CD14-positive monocyte (primary cell): ENCODE results near the gene TOP2B. TPM values are rescaled to one million over a fixed set of nuclear protein-coding genes. Genes with fewer than 3 reads are reported as not detected.
A peak's percentile ranks its signal among the peaks of the same experiment; 100 is the strongest.

Experiments used
- DNase-seq, 3 donors: peaks; one replicate each; pipeline ENCODE4 v3.0.0-alpha.2; 2011 to 2022
- H2AFZ ChIP-seq: 2 replicates; pipeline ENCODE4 v1.6.0; 2012; ENCODE audit warnings: mild to moderate bottlenecking, low read depth, low read length, inconsistent platforms; ENCODE audit not compliant: insufficient read depth, poor library complexity, severe bottlenecking
- H3K27ac ChIP-seq, 2 donors: 1 replicate in 1 of 2; 2 replicates in 1 of 2; pipeline ENCODE4 v1.5.1; 2012 to 2013; ENCODE audit warnings: low read length in 2 of 2, control low read depth in 1 of 2, inconsistent platforms in 1 of 2, low read depth in 1 of 2, mild to moderate bottlenecking in 1 of 2
- H3K27me3 ChIP-seq, 2 donors: one replicate each; pipeline versions ENCODE4 v1.6.0 to v1.6.1; 2011 to 2013; ENCODE audit warnings: low read length in 2 of 2; ENCODE audit not compliant: control insufficient read depth in 2 of 2, insufficient read depth in 2 of 2
- H3K36me3 ChIP-seq, 2 donors: replicated peaks in 1 of 2; 1 replicate in 1 of 2; 2 replicates in 1 of 2; pipeline versions ENCODE4 v1.5.1 to v1.6.1; 2012 to 2013; ENCODE audit warnings: low read length in 2 of 2, control low read depth in 1 of 2, inconsistent platforms in 1 of 2, mild to moderate bottlenecking in 1 of 2; ENCODE audit not compliant: insufficient read depth in 2 of 2, control insufficient read depth in 1 of 2
- H3K4me1 ChIP-seq, 2 donors: 1 replicate in 1 of 2; 2 replicates in 1 of 2; pipeline versions ENCODE4 v1.5.1 to v1.6.1; 2012 to 2013; ENCODE audit warnings: low read length in 2 of 2, control low read depth in 1 of 2, inconsistent platforms in 1 of 2, mild to moderate bottlenecking in 1 of 2, moderate library complexity in 1 of 2; ENCODE audit not compliant: insufficient read depth in 2 of 2, control insufficient read depth in 1 of 2
- H3K4me2 ChIP-seq: replicated peaks from 2 replicates; pipeline ENCODE3; 2012; ENCODE audit warnings: low read length, moderate library complexity, mild to moderate bottlenecking; ENCODE audit not compliant: poor library complexity, severe bottlenecking; ENCODE audit errors: extremely low read depth
- H3K4me3 ChIP-seq, 3 experiments: fragments of 200-600 bp in 1 of 3; sonication (generic) in 1 of 3; replicated peaks in 1 of 3; 1 replicate in 2 of 3; 2 replicates in 1 of 3; pipeline ENCODE4 v1.5.1; 2011 to 2013; ENCODE audit warnings: low read length in 3 of 3, mild to moderate bottlenecking in 3 of 3, control low read depth in 2 of 3, low read depth in 2 of 3, inconsistent platforms in 1 of 3, moderate library complexity in 1 of 3
- H3K79me2 ChIP-seq: 2 replicates; pipeline ENCODE4 v1.6.0; 2012; ENCODE audit warnings: mild to moderate bottlenecking, control low read depth, inconsistent platforms, low read length, moderate library complexity; ENCODE audit not compliant: insufficient read depth
- H3K9ac ChIP-seq: 2 replicates; pipeline ENCODE4 v1.6.0; 2017; ENCODE audit warnings: low read length, mild to moderate bottlenecking; ENCODE audit not compliant: insufficient read depth, poor library complexity, severe bottlenecking
- H3K9me3 ChIP-seq, 2 donors: replicated peaks in 1 of 2; 1 replicate in 1 of 2; 2 replicates in 1 of 2; pipeline versions ENCODE4 v1.5.1 to v1.6.1; 2012 to 2013; ENCODE audit warnings: low read length in 2 of 2, control low read depth in 1 of 2; ENCODE audit not compliant: control insufficient read depth in 1 of 2, insufficient read depth in 1 of 2
- H4K20me1 ChIP-seq: 2 replicates; pipeline ENCODE4 v1.6.0; 2012; ENCODE audit warnings: mild to moderate bottlenecking, low read length, control low read depth, moderate library complexity; ENCODE audit not compliant: insufficient read depth
- H3K27ac Mint-ChIP-seq, 7 donors: one replicate each; pipeline ENCODE4 v1.8.0; 2020; ENCODE audit warnings: mild to moderate bottlenecking in 7 of 7, mixed read lengths in 7 of 7, moderate library complexity in 6 of 7, inconsistent platforms in 2 of 7
- H3K27me3 Mint-ChIP-seq, 3 donors: one replicate each; pipeline ENCODE4 v1.8.0; 2021 to 2022; ENCODE audit warnings: low read depth in 3 of 3, mild to moderate bottlenecking in 3 of 3, mixed read lengths in 3 of 3, moderate library complexity in 3 of 3, inconsistent platforms in 1 of 3
- H3K36me3 Mint-ChIP-seq, 2 donors: one replicate each; pipeline ENCODE4 v1.8.0; 2020; ENCODE audit warnings: mixed read lengths in 2 of 2, inconsistent platforms in 1 of 2, mild to moderate bottlenecking in 1 of 2
- H3K4me1 Mint-ChIP-seq: one replicate; pipeline ENCODE4 v1.8.0; 2020; ENCODE audit warnings: mild to moderate bottlenecking, mixed read lengths
- H3K4me3 Mint-ChIP-seq, 2 donors: one replicate each; pipeline ENCODE4 v1.8.0; 2020; ENCODE audit warnings: mild to moderate bottlenecking in 2 of 2, mixed read lengths in 2 of 2, moderate library complexity in 1 of 2
- H3K9me3 Mint-ChIP-seq, 7 donors: one replicate each; pipeline ENCODE4 v1.8.0; 2020 to 2022; ENCODE audit warnings: mixed read lengths in 7 of 7, mild to moderate bottlenecking in 6 of 7, moderate library complexity in 6 of 7, inconsistent platforms in 2 of 7
- WGBS: methylation state at CpG from one replicate; pipeline ENCODE4 v1.1.5; 2013; ENCODE audit warnings: missing lambda C conversion rate; ENCODE audit not compliant: insufficient coverage; 5-methylcytosine and 5-hydroxymethylcytosine counted together
- intact Hi-C, 2 donors: fragments of 100-400 bp; cut with micrococcal nuclease; formaldehyde crosslinking; loops; one replicate each; pipeline versions ENCODE4 v1.15.0 to v1.15.1; 2023
- polyA plus RNA-seq, 3 donors: library from polyadenylated mRNA; depleted of rRNA in 1 of 3; unstranded in 2 of 3; stranded (reverse) in 1 of 3; fragments of 300-500 nt in 2 of 3; fragments of >200 nt in 1 of 3; fragmentation: Illumina TruSeq in 2 of 3; gene quantifications; 1 replicate in 2 of 3; 2 replicates in 1 of 3; pipeline ENCODE4 v1.2.3, GENCODE V29; 2012 to 2021
- TF ChIP-seq, protein P1 (sequence below): fragments of 200-600 bp; IDR thresholded peaks from one replicate; pipeline ENCODE4 v1.8.0; 2022; ENCODE audit warnings: antibody characterized with exemption, mild to moderate bottlenecking

TOP2B gene
- polyA plus RNA-seq, 3 donors: 21.4 to 27.0 (median 26.1) TPM

DNA sequence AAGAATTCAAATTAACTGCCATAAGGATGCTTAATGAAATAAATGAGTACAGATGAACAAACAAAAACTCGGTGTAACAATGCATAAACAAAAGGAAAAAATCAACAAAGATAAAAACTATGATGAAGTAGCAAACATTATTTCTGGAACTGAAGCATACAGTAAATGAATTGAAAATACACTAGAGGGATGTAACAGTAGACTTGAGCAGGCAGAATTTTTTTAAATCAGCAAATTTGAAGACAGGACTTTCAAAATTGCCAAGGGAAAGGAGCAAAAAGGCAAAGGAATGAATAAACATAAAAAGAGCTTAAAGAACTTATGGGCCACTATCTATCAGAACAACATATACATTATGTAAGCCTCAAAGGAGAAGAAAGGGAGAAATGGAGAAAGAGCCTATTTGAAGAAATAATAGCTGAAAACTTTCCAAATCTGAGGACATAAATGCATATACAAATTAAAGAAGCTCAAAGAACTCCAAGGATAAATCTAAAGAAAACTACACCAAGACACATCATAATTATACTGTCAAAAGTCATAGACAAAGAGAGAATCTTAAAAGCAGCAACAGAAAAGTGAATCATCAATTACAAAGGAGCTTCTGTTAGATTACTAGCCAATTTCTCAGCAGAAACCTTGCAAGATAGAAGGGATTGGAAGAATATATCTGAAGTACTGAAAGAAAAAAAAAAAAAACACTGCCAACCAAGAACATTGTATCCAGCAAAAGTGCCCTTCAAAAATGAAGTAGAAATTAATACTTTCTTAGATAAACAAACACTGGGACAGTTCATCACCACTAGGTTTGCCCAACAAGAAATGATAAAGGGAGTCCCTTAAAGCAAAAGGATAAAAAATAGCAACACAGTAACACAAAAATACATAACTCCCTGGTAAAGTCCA is 15.5 kb downstream of the TOP2B start:
- Mint-ChIP-seq H3K9me3 (peaks cover 4 to 14% (median 8%) of the 10 kb centered on the region in 7 donors), H3K27ac (peak overlapping the region in 2 of 7 donors; percentile 15 to 43), H3K4me3 (no peak overlapping the region), H3K36me3 (peaks cover 8 to 11% of the 10 kb centered on the region in 2 donors), H3K4me1 (peaks cover 28% of the 10 kb centered on the region), H3K27me3 (no peaks in the 10 kb centered on the region)
- H3K4me2 ChIP-seq: no peak overlapping the region
- H4K20me1 ChIP-seq: peaks cover 86% of the 10 kb centered on the region
- peaks cover 0 to 3% of the 10 kb centered on the region in 2 donors for H3K9me3 ChIP-seq
- no peaks in the 10 kb centered on the region for H3K27me3 ChIP-seq
- no peak overlapping the region for H3K9ac ChIP-seq
- H3K4me1 ChIP-seq: no peaks in the 10 kb centered on the region
- intact Hi-C loops: loop anchor here (2.0 to 5.0 kb wide), 2 partner anchors 206 to 208 kb away; no protein-coding TSS in a partner anchor
- no peak overlapping the region for H3K4me3 ChIP-seq
- H3K27ac ChIP-seq: no peak overlapping the region
- no CpG with 5 or more reads among the region's 1 CpG for WGBS
- DNase-seq: no peak
- H3K79me2 ChIP-seq: peaks cover 100% of the 10 kb centered on the region
- no peak overlapping the region for H2AFZ ChIP-seq
- TF ChIP-seq, protein P1, sequence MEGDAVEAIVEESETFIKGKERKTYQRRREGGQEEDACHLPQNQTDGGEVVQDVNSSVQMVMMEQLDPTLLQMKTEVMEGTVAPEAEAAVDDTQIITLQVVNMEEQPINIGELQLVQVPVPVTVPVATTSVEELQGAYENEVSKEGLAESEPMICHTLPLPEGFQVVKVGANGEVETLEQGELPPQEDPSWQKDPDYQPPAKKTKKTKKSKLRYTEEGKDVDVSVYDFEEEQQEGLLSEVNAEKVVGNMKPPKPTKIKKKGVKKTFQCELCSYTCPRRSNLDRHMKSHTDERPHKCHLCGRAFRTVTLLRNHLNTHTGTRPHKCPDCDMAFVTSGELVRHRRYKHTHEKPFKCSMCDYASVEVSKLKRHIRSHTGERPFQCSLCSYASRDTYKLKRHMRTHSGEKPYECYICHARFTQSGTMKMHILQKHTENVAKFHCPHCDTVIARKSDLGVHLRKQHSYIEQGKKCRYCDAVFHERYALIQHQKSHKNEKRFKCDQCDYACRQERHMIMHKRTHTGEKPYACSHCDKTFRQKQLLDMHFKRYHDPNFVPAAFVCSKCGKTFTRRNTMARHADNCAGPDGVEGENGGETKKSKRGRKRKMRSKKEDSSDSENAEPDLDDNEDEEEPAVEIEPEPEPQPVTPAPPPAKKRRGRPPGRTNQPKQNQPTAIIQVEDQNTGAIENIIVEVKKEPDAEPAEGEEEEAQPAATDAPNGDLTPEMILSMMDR: no peak
- H3K36me3 ChIP-seq: peaks cover 0 to 19% of the 10 kb centered on the region in 2 donors

DNA sequence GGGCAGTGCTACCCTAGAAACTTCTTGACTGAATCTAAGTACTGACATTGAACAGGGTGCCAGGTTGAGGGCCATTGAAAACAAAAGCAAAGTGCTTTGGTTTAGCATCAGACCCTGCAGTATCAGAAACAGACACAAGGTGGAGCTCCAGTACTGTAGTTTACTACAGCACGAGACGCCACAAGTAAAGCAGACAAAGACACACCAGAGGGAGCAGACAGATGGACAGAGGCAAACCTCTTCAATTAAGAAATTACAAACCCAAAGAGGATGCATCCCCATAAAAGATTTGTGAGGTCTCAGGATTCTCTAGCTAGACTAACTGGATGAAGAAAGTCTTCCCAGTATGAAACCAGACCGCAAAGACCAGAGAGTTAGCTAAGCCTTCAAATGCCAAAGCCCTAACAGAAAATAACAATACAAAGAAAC is 16.6 kb downstream of the TOP2B start:
- Mint-ChIP-seq H3K9me3 (peaks cover 4 to 14% (median 8%) of the 10 kb centered on the region in 7 donors), H3K4me1 (peaks cover 18% of the 10 kb centered on the region), H3K27me3 (no peaks in the 10 kb centered on the region), H3K27ac (peak overlapping the region in 3 of 7 donors; percentile 12 to 77 (median 50)), H3K36me3 (peaks cover 16 to 18% of the 10 kb centered on the region in 2 donors), H3K4me3 (no peak overlapping the region)
- WGBS: 100% methylated on average over 1 of the region's 3 CpGs
- TF ChIP-seq, protein P1: peak; percentile 93
- H3K4me3 ChIP-seq: no peak overlapping the region
- no peak overlapping the region for H3K9ac ChIP-seq
- H2AFZ ChIP-seq: no peak overlapping the region
- H3K79me2 ChIP-seq: peaks cover 95% of the 10 kb centered on the region
- H3K4me2 ChIP-seq: no peak overlapping the region
- peaks cover 77% of the 10 kb centered on the region for H4K20me1 ChIP-seq
- no peaks in the 10 kb centered on the region for H3K4me1 ChIP-seq
- H3K27me3 ChIP-seq: no peaks in the 10 kb centered on the region
- peaks cover 0 to 3% of the 10 kb centered on the region in 2 donors for H3K9me3 ChIP-seq
- peak; percentile 72 to 81 (median 73) for DNase-seq
- intact Hi-C loops: loop anchor here (2.0 to 5.0 kb wide), 2 partner anchors 207 to 209 kb away; no protein-coding TSS in a partner anchor
- H3K27ac ChIP-seq: peak overlapping the region in 1 of 2 donors; percentile 62
- peaks cover 4 to 27% of the 10 kb centered on the region in 2 donors for H3K36me3 ChIP-seq
